SK-N-SH treated with all-trans-retinoic acid at 6 μM for 48 hours (cell line): Measurements from ENCODE around the gene C20orf204.

ENCODE experiments used
- CSDC2 ChIP-seq: fragments of 250-450 bp; sonication (Bioruptor Pico); IDR thresholded peaks from 2 replicates; pipeline ENCODE4 v1.5.0; 2020; ENCODE audit warnings: mild to moderate bottlenecking, moderate library complexity
- ISL1 ChIP-seq: fragments of 250-450 bp; sonication (Bioruptor Pico); IDR thresholded peaks from 2 replicates; pipeline ENCODE4 v2.1.2; 2022; ENCODE audit warnings: mild to moderate bottlenecking, moderate library complexity
- PATZ1 ChIP-seq: fragments of 250-450 bp; sonication (Bioruptor Pico); IDR thresholded peaks from 2 replicates; pipeline ENCODE4 v1.8.0; 2020; ENCODE audit warnings: mild to moderate bottlenecking, moderate library complexity, borderline replicate concordance
- POU6F1 ChIP-seq: fragments of 250-450 bp; sonication (Bioruptor Pico); IDR thresholded peaks from 2 replicates; pipeline ENCODE4 v1.8.0; 2021; ENCODE audit warnings: low read depth, mild to moderate bottlenecking, moderate library complexity, borderline replicate concordance
- PPARA ChIP-seq: fragments of 250-450 bp; sonication (Bioruptor Pico); IDR thresholded peaks from 2 replicates; pipeline ENCODE4 v1.5.0; 2020; ENCODE audit warnings: mild to moderate bottlenecking, borderline replicate concordance
- RARB ChIP-seq: fragments of 250-450 bp; sonication (Bioruptor Pico); IDR thresholded peaks from 2 replicates; pipeline ENCODE4 v1.8.0; 2021; ENCODE audit warnings: mild to moderate bottlenecking, moderate library complexity

GRCh38 chr20:64045346-64046011 lies 9.5 kb downstream of the C20orf204 start:
- TF ChIP-seq RARB (CRISPR knock-in tag) (no peak), CSDC2 (CRISPR knock-in tag) (no peak), PPARA (CRISPR knock-in tag) (no peak), PATZ1 (CRISPR knock-in tag) (no peak), POU6F1 (CRISPR knock-in tag) (no peak), ISL1 (CRISPR knock-in tag) (no peak)
